Stomach smooth muscle (tissue), 2 donors: ENCODE measurements around the gene PPP4C.
"Not testable (repeated sequence)": the region's sequence is repeated elsewhere in the genome, so short reads cannot be mapped to it uniquely, and the experiment has no call there.

Experiments
- H3K27ac ChIP-seq: one replicate; pipeline ENCODE4 v1.7.0; 2013; ENCODE audit warnings: mild to moderate bottlenecking, low read length, inconsistent platforms
- H3K27me3 ChIP-seq, 2 donors: one replicate each; pipeline ENCODE4 v1.7.0; 2013; ENCODE audit warnings: low read length in 2 of 2; ENCODE audit not compliant: insufficient read depth in 2 of 2, control insufficient read depth in 1 of 2
- H3K36me3 ChIP-seq, 2 donors: one replicate each; pipeline ENCODE4 v1.7.0; 2013; ENCODE audit warnings: low read length in 2 of 2; ENCODE audit not compliant: control insufficient read depth in 2 of 2, insufficient read depth in 2 of 2
- H3K4me1 ChIP-seq: one replicate; pipeline ENCODE4 v1.7.0; 2013; ENCODE audit warnings: low read length; ENCODE audit not compliant: control insufficient read depth, insufficient read depth
- H3K4me3 ChIP-seq, 2 donors: one replicate each; pipeline ENCODE4 v1.7.0; 2013; ENCODE audit warnings: low read length in 2 of 2
- H3K9ac ChIP-seq, 2 donors: one replicate each; pipeline ENCODE4 v1.7.0; 2013; ENCODE audit warnings: low read length in 2 of 2, mild to moderate bottlenecking in 1 of 2
- H3K9me3 ChIP-seq, 2 donors: one replicate each; pipeline ENCODE4 v1.7.0; 2013; ENCODE audit warnings: low read length in 2 of 2; ENCODE audit not compliant: control insufficient read depth in 2 of 2
- donor health status: healthy.
- donor health status: Pancreatic carcinoma.

Gene PPP4C

GRCh38 chr16:30040221-30040620 lies 35.6 kb upstream of the PPP4C start:
- peaks cover 4 to 8% of the 10 kb centered on the region in 2 donors for H3K27me3 ChIP-seq
- H3K27ac ChIP-seq, result no peak overlapping the region
- H3K9me3 ChIP-seq, result no peaks in the 10 kb centered on the region
- no peak overlapping the region for H3K9ac ChIP-seq
- no peaks in the 10 kb centered on the region for H3K4me1 ChIP-seq
- no peak overlapping the region for H3K4me3 ChIP-seq
- H3K36me3 ChIP-seq, result no peaks in the 10 kb centered on the region

GRCh38 chr16:30040690-30041089 lies 35.1 kb upstream of the PPP4C start:
- H3K9ac ChIP-seq, H3K4me1 ChIP-seq, H3K4me3 ChIP-seq, H3K27ac ChIP-seq, H3K36me3 ChIP-seq, H3K27me3 ChIP-seq, H3K9me3 ChIP-seq: not testable (repeated sequence)

- no peaks in the 10 kb centered on the region for H3K36me3 ChIP-seq
- H3K9me3 ChIP-seq, result no peaks in the 10 kb centered on the region
- H3K4me3 ChIP-seq, result no peak overlapping the region
- H3K27ac ChIP-seq, result no peak overlapping the region
- H3K4me1 ChIP-seq, result no peaks in the 10 kb centered on the region
- H3K9ac ChIP-seq, result no peak overlapping the region
- peaks cover 0 to 6% of the 10 kb centered on the region in 2 donors for H3K27me3 ChIP-seq
These were observed 34.0 kb upstream of the PPP4C start for GRCh38 chr16:30041841-30042240.

GRCh38 chr16:30046178-30046577 lies 29.6 kb upstream of the PPP4C start:
- no peaks in the 10 kb centered on the region for H3K9me3 ChIP-seq
- no peaks in the 10 kb centered on the region for H3K4me1 ChIP-seq
- no peak overlapping the region for H3K4me3 ChIP-seq
- no peaks in the 10 kb centered on the region for H3K36me3 ChIP-seq
- H3K27ac ChIP-seq, result no peak overlapping the region
- H3K9ac ChIP-seq, result no peak overlapping the region
- H3K27me3 ChIP-seq, result peaks cover 0 to 4% of the 10 kb centered on the region in 2 donors

- Histone ChIP-seq H3K36me3 (no peaks in the 10 kb centered on the region), H3K4me3 (no peak overlapping the region), H3K9me3 (no peaks in the 10 kb centered on the region), H3K4me1 (no peaks in the 10 kb centered on the region), H3K9ac (no peak overlapping the region), H3K27me3 (peaks cover 0 to 4% of the 10 kb centered on the region in 2 donors), H3K27ac (no peak overlapping the region)
These were observed 29.2 kb upstream of the PPP4C start for GRCh38 chr16:30046588-30046987.

- Histone ChIP-seq H3K4me1 (peaks cover 9% of the 10 kb centered on the region), H3K27ac (no peak overlapping the region), H3K9me3 (no peaks in the 10 kb centered on the region), H3K36me3 (no peaks in the 10 kb centered on the region), H3K4me3 (no peak overlapping the region), H3K9ac (no peak overlapping the region), H3K27me3 (no peaks in the 10 kb centered on the region)
These were observed 25.9 kb upstream of the PPP4C start for GRCh38 chr16:30049871-30050270.

- Histone ChIP-seq H3K9ac (no peak overlapping the region), H3K27me3 (no peaks in the 10 kb centered on the region), H3K36me3 (no peaks in the 10 kb centered on the region), H3K9me3 (no peaks in the 10 kb centered on the region), H3K4me3 (no peak overlapping the region), H3K4me1 (peaks cover 9% of the 10 kb centered on the region), H3K27ac (no peak overlapping the region)
These were observed 24.3 kb upstream of the PPP4C start for GRCh38 chr16:30051518-30051917.

- H3K27me3 ChIP-seq, result no peaks in the 10 kb centered on the region
- peak overlapping the region; percentile 52 to 66 for H3K9ac ChIP-seq
- H3K36me3 ChIP-seq, result no peaks in the 10 kb centered on the region
- peaks cover 9% of the 10 kb centered on the region for H3K4me1 ChIP-seq
- no peak overlapping the region for H3K27ac ChIP-seq
- peak overlapping the region; percentile 83 to 87 for H3K4me3 ChIP-seq
- no peaks in the 10 kb centered on the region for H3K9me3 ChIP-seq
These were observed 23.0 kb upstream of the PPP4C start for GRCh38 chr16:30052671-30053372.

- no peaks in the 10 kb centered on the region for H3K9me3 ChIP-seq
- H3K4me1 ChIP-seq, result peaks cover 9% of the 10 kb centered on the region
- H3K36me3 ChIP-seq, result no peaks in the 10 kb centered on the region
- H3K27ac ChIP-seq, result no peak overlapping the region
- peak overlapping the region; percentile 83 to 87 for H3K4me3 ChIP-seq
- no peaks in the 10 kb centered on the region for H3K27me3 ChIP-seq
- peak overlapping the region; percentile 52 to 66 for H3K9ac ChIP-seq
These were observed 22.3 kb upstream of the PPP4C start for GRCh38 chr16:30053376-30054015.

- Histone ChIP-seq H3K9ac (no peak overlapping the region), H3K36me3 (no peaks in the 10 kb centered on the region)
These were observed 21.3 kb upstream of the PPP4C start for GRCh38 chr16:30054451-30054850.

GRCh38 chr16:30054959-30055553 lies 20.7 kb upstream of the PPP4C start:
- Histone ChIP-seq H3K4me1 (peaks cover 11% of the 10 kb centered on the region), H3K9ac (no peak overlapping the region), H3K36me3 (no peaks in the 10 kb centered on the region), H3K4me3 (no peak overlapping the region), H3K27me3 (no peaks in the 10 kb centered on the region), H3K27ac (no peak overlapping the region), H3K9me3 (no peaks in the 10 kb centered on the region)

More at GRCh38 chr16:30054451-30054850, 21.3 kb upstream of the PPP4C start:
- Histone ChIP-seq H3K27ac (no peak overlapping the region), H3K4me3 (no peak overlapping the region), H3K27me3 (no peaks in the 10 kb centered on the region), H3K9me3 (no peaks in the 10 kb centered on the region), H3K4me1 (peaks cover 9% of the 10 kb centered on the region)
